NCI-H524 (cell line): Measurements from ENCODE around the gene LRRC27.

Source experiments
- DNase-seq, 2 experiments: peaks; one replicate each; lab custom pipeline; 2025; lab: John Stamatoyannopoulos, UW

The LRRC27 gene

DNA sequence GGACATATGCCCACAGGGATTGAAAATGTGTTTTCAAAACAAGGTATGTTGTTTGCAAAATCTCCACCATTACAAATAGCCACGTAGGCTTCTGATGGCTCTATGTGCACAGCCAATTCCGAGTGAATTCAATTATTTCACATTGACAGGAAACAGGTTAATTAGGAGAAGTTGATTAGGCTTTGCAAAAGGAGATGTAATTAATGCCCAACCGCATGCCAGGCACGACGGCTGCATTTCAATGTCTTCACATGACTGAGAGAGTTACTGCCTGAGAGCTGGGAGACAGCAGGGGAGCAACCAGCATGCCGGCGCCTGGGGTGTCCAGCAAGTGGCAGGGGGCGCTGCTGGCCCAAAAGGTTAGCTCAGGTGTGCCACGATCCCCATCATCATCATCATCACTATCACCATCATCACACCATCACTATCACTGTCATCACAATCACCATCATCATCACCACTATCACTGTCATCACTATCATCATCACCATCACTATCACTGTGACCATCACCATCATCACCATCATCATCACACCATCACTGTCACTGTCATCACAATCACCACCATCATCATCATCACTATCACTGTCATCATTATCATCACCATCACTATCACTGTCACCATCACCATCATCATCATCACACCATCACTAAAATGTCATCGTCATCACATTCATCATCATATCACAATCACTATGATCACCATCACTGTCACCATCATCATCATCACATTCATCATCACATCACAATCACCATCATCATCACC is 95.2 kb downstream of the LRRC27 start:
- DNase-seq, result no peak

DNA sequence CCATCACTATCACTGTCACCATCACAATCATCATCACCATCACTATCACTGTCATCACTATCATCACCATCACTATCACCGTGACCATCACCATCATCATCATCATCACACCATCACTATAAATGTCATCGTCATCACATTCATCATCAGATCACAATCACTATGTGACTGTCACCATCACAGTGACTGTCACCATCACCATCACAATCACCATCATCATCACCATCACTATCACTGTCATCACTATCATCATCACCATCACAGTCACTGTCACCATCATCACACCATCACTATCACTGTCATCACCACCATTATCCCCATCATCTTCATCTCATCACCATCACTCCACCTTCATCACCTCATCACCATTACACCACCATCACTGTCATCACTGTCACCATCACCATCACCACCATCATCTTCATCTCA is 96.0 kb downstream of the LRRC27 start:
- no peak for DNase-seq

DNA sequence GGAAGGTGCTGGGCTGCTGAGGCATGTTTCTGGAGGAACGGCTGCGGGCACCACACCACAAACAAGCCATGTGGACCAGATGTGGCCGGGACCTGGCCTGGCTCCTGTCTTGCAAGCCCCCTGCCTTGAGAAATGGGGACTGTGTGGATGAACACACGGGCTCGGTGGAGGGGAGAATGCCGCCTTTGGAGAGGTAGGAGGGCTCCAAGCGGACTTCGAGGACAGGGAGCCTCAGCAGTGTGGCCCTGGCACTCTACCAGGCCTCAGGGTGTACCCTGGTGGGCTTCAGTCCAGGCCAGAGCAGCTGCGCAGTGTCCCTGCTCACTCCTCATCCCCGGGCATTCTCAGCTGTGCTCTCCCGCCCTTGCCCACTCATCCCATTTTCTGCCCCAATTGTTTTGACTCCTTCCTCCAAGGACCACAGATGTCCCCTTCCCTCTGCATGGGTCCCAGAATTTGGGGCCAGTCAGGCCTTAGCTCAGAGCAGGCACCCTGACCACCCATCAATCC is 96.5 kb downstream of the LRRC27 start:
- no peak for DNase-seq
